IMR-90 (cell line): ENCODE measurements around the gene PTGR3. TPM values are rescaled to one million over a fixed set of nuclear protein-coding genes. Genes with fewer than 3 reads are reported as not detected.
A peak's percentile ranks its signal among the peaks of the same experiment; 100 is the strongest.

Experiments
- ATAC-seq: fragments of 200-7000 bp; cut with Tn5 transposase; 2 replicates; pipeline ENCODE4 v1.9.1; 2020; ENCODE audit warnings: low read depth, mild to moderate bottlenecking, moderate library complexity
- BruUV-seq: library from RNA; stranded (reverse); fragments of 400-500 nt; replicated peaks from 2 replicates; lab custom pipeline; 2021; lab: Mats Ljungman, UMichigan
- CTCF ChIA-PET: fragments of 300-600 bp; formaldehyde crosslinking; extraction: SDS; loops from one replicate; lab custom pipeline; 2021; ENCODE audit warnings: antibody characterized with exemption; lab: Yijun Ruan, JAX
- POLR2A ChIA-PET: fragments of 300-600 bp; sonication (Branson Sonifier 250); formaldehyde crosslinking; loops from one replicate; lab custom pipeline; 2022; ENCODE audit warnings: antibody characterized with exemption; ENCODE audit not compliant: unreplicated experiment; lab: Charles Lee
- DNase-seq: peaks from one replicate; pipeline ENCODE4 v3.0.0; 2013
- H2AFZ ChIP-seq: replicated peaks from 2 replicates; pipeline ENCODE3; 2013; ENCODE audit warnings: low read length, mild to moderate bottlenecking; ENCODE audit not compliant: poor library complexity
- H2AK5ac ChIP-seq: 2 replicates; pipeline ENCODE4 v1.6.1; 2013; ENCODE audit warnings: low read depth, low read length, inconsistent platforms
- H2AK9ac ChIP-seq: replicated peaks from 2 replicates; pipeline ENCODE3; 2013; ENCODE audit warnings: mild to moderate bottlenecking, low read depth, low read length, moderate library complexity; ENCODE audit not compliant: poor library complexity
- H2BK120ac ChIP-seq: 2 replicates; pipeline ENCODE4 v1.6.1; 2013; ENCODE audit warnings: low read depth, low read length, inconsistent platforms
- H2BK15ac ChIP-seq: 3 replicates; pipeline ENCODE4 v1.6.1; 2013; ENCODE audit warnings: low read depth, low read length, inconsistent platforms
- H2BK20ac ChIP-seq: 2 replicates; pipeline ENCODE4 v1.6.1; 2013; ENCODE audit warnings: low read depth, mild to moderate bottlenecking, inconsistent platforms, low read length, moderate library complexity
- H2BK5ac ChIP-seq: 2 replicates; pipeline ENCODE4 v1.6.1; 2013; ENCODE audit warnings: mild to moderate bottlenecking, low read depth, low read length, inconsistent platforms; ENCODE audit not compliant: poor library complexity, severe bottlenecking
- H3K14ac ChIP-seq: replicated peaks from 2 replicates; pipeline ENCODE4 v1.6.1; 2013; ENCODE audit warnings: low read depth, low read length, inconsistent platforms
- H3K18ac ChIP-seq: 2 replicates; pipeline ENCODE4 v1.6.1; 2013; ENCODE audit warnings: low read depth, low read length, control low read depth
- H3K23ac ChIP-seq: 2 replicates; pipeline ENCODE4 v1.6.1; 2013; ENCODE audit warnings: low read depth, low read length, inconsistent platforms
- H3K27ac ChIP-seq: 2 replicates; pipeline ENCODE4 v1.5.1; 2013; ENCODE audit warnings: mild to moderate bottlenecking, control low read depth, low read length; ENCODE audit not compliant: insufficient read depth
- H3K27me3 ChIP-seq: 2 replicates; pipeline ENCODE4 v1.6.1; 2013; ENCODE audit warnings: low read length; ENCODE audit not compliant: control insufficient read depth, insufficient read depth
- H3K36me3 ChIP-seq: 2 replicates; pipeline ENCODE4 v1.6.1; 2013; ENCODE audit warnings: low read length, mixed read lengths; ENCODE audit not compliant: control insufficient read depth, insufficient read depth
- H3K4ac ChIP-seq: 2 replicates; pipeline ENCODE4 v1.6.1; 2013; ENCODE audit warnings: low read depth, low read length, inconsistent platforms
- H3K4me1 ChIP-seq: 2 replicates; pipeline ENCODE4 v1.6.1; 2013; ENCODE audit warnings: low read length, mixed read lengths; ENCODE audit not compliant: control insufficient read depth, insufficient read depth
- H3K4me2 ChIP-seq: 2 replicates; pipeline ENCODE4 v1.6.1; 2013; ENCODE audit warnings: low read depth, mild to moderate bottlenecking, control low read depth, low read length, moderate library complexity
- H3K4me3 ChIP-seq: 2 replicates; pipeline ENCODE4 v1.5.1; 2013; ENCODE audit warnings: low read depth, mild to moderate bottlenecking, control low read depth, low read length, moderate library complexity; ENCODE audit not compliant: insufficient read depth
- H3K56ac ChIP-seq: 2 replicates; pipeline ENCODE4 v1.6.1; 2013; ENCODE audit warnings: low read length, inconsistent platforms; ENCODE audit not compliant: insufficient read depth; ENCODE audit errors: extremely low read depth
- H3K79me1 ChIP-seq, 2 experiments: 2 replicates each; pipeline ENCODE4 v1.6.1; 2013; ENCODE audit warnings: low read length in 2 of 2, inconsistent platforms in 1 of 2, low read depth in 1 of 2
- H3K9ac ChIP-seq: 2 replicates; pipeline ENCODE4 v1.6.1; 2013; ENCODE audit warnings: low read depth, low read length, control low read depth
- H3K9me1 ChIP-seq: 2 replicates; pipeline ENCODE4 v1.6.1; 2013; ENCODE audit warnings: low read length, inconsistent platforms; ENCODE audit not compliant: insufficient read depth
- H3K9me3 ChIP-seq: 2 replicates; pipeline ENCODE4 v1.6.1; 2013; ENCODE audit warnings: low read length; ENCODE audit not compliant: control insufficient read depth, insufficient read depth
- H4K20me1 ChIP-seq: 2 replicates; pipeline ENCODE4 v1.6.1; 2013; ENCODE audit warnings: low read length, inconsistent platforms; ENCODE audit not compliant: insufficient read depth
- H4K5ac ChIP-seq: 2 replicates; pipeline ENCODE4 v1.6.1; 2013; ENCODE audit warnings: mild to moderate bottlenecking, low read depth, low read length, control low read depth
- H4K8ac ChIP-seq, 2 experiments: 2 replicates each; pipeline ENCODE4 v1.6.1; 2013; ENCODE audit warnings: low read depth in 2 of 2, low read length in 2 of 2, control low read depth in 1 of 2, inconsistent platforms in 1 of 2
- H4K91ac ChIP-seq: 2 replicates; pipeline ENCODE4 v1.6.1; 2013; ENCODE audit warnings: low read depth, low read length, inconsistent platforms; ENCODE audit not compliant: insufficient read depth
- WGBS, 2 experiments: methylation state at CpG; one replicate each; pipeline versions ENCODE4 v1.1.5 to v1.1.7; 2013; ENCODE audit warnings: missing lambda C conversion rate in 2 of 2; ENCODE audit not compliant: insufficient read length in 1 of 2; ENCODE audit errors: extremely low coverage in 2 of 2; 5-methylcytosine and 5-hydroxymethylcytosine counted together
- dilution Hi-C: fragments of 300-500 bp; cut with HindIII; formaldehyde crosslinking; loops from one replicate; pipeline ENCODE4 v1.14.3; 2018; ENCODE audit warnings: low sequenced_read_pairs; ENCODE audit not compliant: unreplicated experiment
- in situ Hi-C: fragments of 300-500 bp; cut with MboI; formaldehyde crosslinking; loops from 3 replicates; pipeline ENCODE4 v1.14.3; 2019; ENCODE audit warnings: low sequenced_read_pairs, inconsistent platforms, mixed read lengths
- intact Hi-C: fragments of 100-400 bp; cut with micrococcal nuclease; formaldehyde crosslinking; loops from 2 replicates; pipeline ENCODE4 v1.10.0; 2022
- polyA plus RNA-seq, 3 experiments: library from polyadenylated mRNA; depleted of rRNA; stranded (reverse); fragments of >200 nt; gene quantifications; 2 replicates each; pipeline ENCODE4 v1.2.3, GENCODE V29; 2012; ENCODE audit warnings: low replicate concordance in 1 of 3
- total RNA-seq: library from RNA; depleted of rRNA; stranded (reverse); fragments of >200 nt; gene quantifications from 2 replicates; pipeline ENCODE4 v1.2.3, GENCODE V29; 2012
- TF ChIP-seq, protein P1 (sequence below): fragments of 150-350 bp; IDR thresholded peaks from 2 replicates; pipeline ENCODE4 v1.6.1; 2017; ENCODE audit warnings: mild to moderate bottlenecking, antibody characterized with exemption, low read length, low read depth

The PTGR3 gene
- total and polyA plus RNA-seq, 2 of the 4 experiments (the other 2 are of a cell fraction): 16.1 to 26.4 TPM

DNA sequence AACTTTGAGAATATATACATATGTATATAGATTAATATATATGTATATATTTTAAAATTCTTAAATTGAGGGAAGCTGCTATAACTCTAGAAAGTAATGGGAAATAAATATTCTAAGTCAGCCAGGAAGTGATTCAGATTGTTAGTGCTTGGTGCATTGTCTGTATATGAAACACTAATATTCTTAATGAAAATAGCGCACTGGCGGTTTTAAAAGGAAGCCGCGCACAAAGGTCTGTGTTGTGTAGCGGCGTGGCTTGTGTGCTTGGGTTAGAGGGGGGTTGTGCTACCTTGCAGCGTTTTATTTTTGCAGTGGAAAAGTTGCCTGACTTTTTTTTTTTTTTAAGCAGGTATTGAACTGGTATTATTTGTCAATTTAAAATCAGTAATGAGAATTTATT, 13.0 kb upstream of the PTGR3 start:
- intact Hi-C loops: no loop called here
- no peak overlapping the region for H4K5ac ChIP-seq
- no peak overlapping the region for H2AK5ac ChIP-seq
- no peak overlapping the region for H2BK120ac ChIP-seq
- no peaks in the 10 kb centered on the region for H3K27me3 ChIP-seq
- no peak overlapping the region for H2BK5ac ChIP-seq
- H3K4ac ChIP-seq: no peak overlapping the region
- WGBS, 2 experiments: no CpG with 5 or more reads among the region's 7 CpGs
- H3K9me1 ChIP-seq: no peaks in the 10 kb centered on the region; the same call in 1 of the 2 replicates
- H3K4me1 ChIP-seq: peaks cover 7% of the 10 kb centered on the region
- H3K18ac ChIP-seq: no peak overlapping the region
- no peak overlapping the region for H4K91ac ChIP-seq
- H4K20me1 ChIP-seq: no peaks in the 10 kb centered on the region; the same call in 1 of the 2 replicates
- POLR2A ChIA-PET: no interaction called here
- H3K4me2 ChIP-seq: no peak overlapping the region
- DNase-seq (peak; percentile 9), ATAC-seq (no peak)
- no peak overlapping the region for H2AFZ ChIP-seq
- H2BK20ac ChIP-seq: no peak overlapping the region
- in situ Hi-C loops: loop anchor here (25.0 kb wide), 1 partner anchor 1140 kb away; no protein-coding TSS in a partner anchor
- H2AK9ac ChIP-seq: no peak overlapping the region
- TF ChIP-seq, protein P1, sequence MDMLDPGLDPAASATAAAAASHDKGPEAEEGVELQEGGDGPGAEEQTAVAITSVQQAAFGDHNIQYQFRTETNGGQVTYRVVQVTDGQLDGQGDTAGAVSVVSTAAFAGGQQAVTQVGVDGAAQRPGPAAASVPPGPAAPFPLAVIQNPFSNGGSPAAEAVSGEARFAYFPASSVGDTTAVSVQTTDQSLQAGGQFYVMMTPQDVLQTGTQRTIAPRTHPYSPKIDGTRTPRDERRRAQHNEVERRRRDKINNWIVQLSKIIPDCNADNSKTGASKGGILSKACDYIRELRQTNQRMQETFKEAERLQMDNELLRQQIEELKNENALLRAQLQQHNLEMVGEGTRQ: no peak
- dilution Hi-C loops: no loop called here
- peaks cover 2% of the 10 kb centered on the region; the same call in 1 of the 2 replicates for H3K36me3 ChIP-seq
- H3K23ac ChIP-seq: no peak overlapping the region
- no peak overlapping the region for H2BK15ac ChIP-seq
- no peak overlapping the region for H3K4me3 ChIP-seq
- H3K14ac ChIP-seq: no peak overlapping the region
- no peaks in the 10 kb centered on the region for H3K9me3 ChIP-seq
- H4K8ac ChIP-seq: no peak overlapping the region
- peaks cover 4 to 56% of the 10 kb centered on the region in 2 experiments for H3K79me1 ChIP-seq
- H3K56ac ChIP-seq: no peak overlapping the region
- BruUV-seq: no TSS peak
- CTCF ChIA-PET: no interaction called here
- no peak overlapping the region for H3K9ac ChIP-seq
- H3K27ac ChIP-seq: no peak overlapping the region
